Panc1 (cell line): Measurements from ENCODE around the gene SLC7A6. TPM values are rescaled to one million over a fixed set of nuclear protein-coding genes. Genes with fewer than 3 reads are reported as not detected.

Experiments
- ATAC-seq: fragments of 200-7000 bp; cut with Tn5 transposase; 2 replicates; pipeline ENCODE4 v1.9.1; 2020; ENCODE audit warnings: mild to moderate bottlenecking, moderate library complexity
- BruUV-seq: library from RNA; stranded (reverse); fragments of 400-500 nt; replicated peaks from 2 replicates; lab custom pipeline; 2021; lab: Mats Ljungman, UMichigan
- CTCF ChIA-PET: fragments of 300-600 bp; sonication (Branson Sonifier 250); formaldehyde crosslinking; loops from one replicate; lab custom pipeline; 2022; ENCODE audit warnings: antibody characterized with exemption; lab: Charles Lee
- POLR2A ChIA-PET: fragments of 300-600 bp; sonication (Branson Sonifier 250); formaldehyde crosslinking; loops from one replicate; lab custom pipeline; 2022; ENCODE audit warnings: antibody characterized with exemption; lab: Charles Lee
- DNase-seq: peaks from one replicate; pipeline ENCODE4 v3.0.0-alpha.2; 2010; ENCODE audit warnings: low read depth, low spot score
- H3K27ac ChIP-seq: 2 replicates; pipeline ENCODE4 v1.5.1; 2011; ENCODE audit warnings: mild to moderate bottlenecking, low read length, inconsistent platforms
- H3K27me3 ChIP-seq: fragments of 200-500 bp; sonication (Bioruptor generic); 2 replicates; pipeline ENCODE4 v1.6.0; 2014; ENCODE audit warnings: low read length, inconsistent platforms; ENCODE audit not compliant: control insufficient read depth, insufficient read depth
- H3K36me3 ChIP-seq: fragments of 200-500 bp; sonication (Bioruptor generic); 2 replicates; pipeline ENCODE4 v1.5.1; 2014; ENCODE audit warnings: inconsistent platforms, mild to moderate bottlenecking, low read length, moderate library complexity; ENCODE audit not compliant: control insufficient read depth, insufficient read depth
- H3K4me1 ChIP-seq: 2 replicates; pipeline ENCODE4 v1.5.1; 2011; ENCODE audit warnings: inconsistent platforms, mild to moderate bottlenecking, low read length, moderate library complexity; ENCODE audit not compliant: control insufficient read depth, insufficient read depth
- H3K4me3 ChIP-seq, 2 experiments: 2 replicates each; pipeline ENCODE4 v1.5.1; 2011 to 2012; ENCODE audit warnings: low read depth in 2 of 2, low read length in 2 of 2, mild to moderate bottlenecking in 2 of 2, inconsistent platforms in 1 of 2, moderate library complexity in 1 of 2
- H3K9me3 ChIP-seq: fragments of 200-500 bp; sonication (Bioruptor generic); 2 replicates; pipeline ENCODE4 v1.5.1; 2014; ENCODE audit warnings: low read depth, mild to moderate bottlenecking, inconsistent platforms, low read length, moderate library complexity; ENCODE audit not compliant: control insufficient read depth, insufficient read depth
- CTCF ChIP-seq: fragments of 450-650 bp; IDR thresholded peaks from 2 replicates; pipeline ENCODE4 v1.5.1; 2017; ENCODE audit warnings: mild to moderate bottlenecking
- POLR2AphosphoS5 ChIP-seq: IDR thresholded peaks from 2 replicates; pipeline ENCODE4 v1.6.1; 2012; ENCODE audit warnings: mild to moderate bottlenecking, low read depth, low read length, moderate library complexity
- REST ChIP-seq, 2 experiments: IDR thresholded peaks; 2 replicates each; pipeline ENCODE4 v1.6.1; 2011 to 2012; ENCODE audit warnings: low read depth in 2 of 2, control low read depth in 1 of 2, low read length in 1 of 2, mild to moderate bottlenecking in 1 of 2, moderate library complexity in 1 of 2; ENCODE audit not compliant: insufficient read depth in 1 of 2
- SIN3A ChIP-seq: IDR thresholded peaks from 2 replicates; pipeline ENCODE4 v1.6.1; 2012; ENCODE audit warnings: low read depth, mild to moderate bottlenecking, low read length, moderate library complexity, borderline replicate concordance; ENCODE audit not compliant: insufficient read depth
- TCF7L2 ChIP-seq: IDR thresholded peaks from 2 replicates; pipeline ENCODE4 v1.6.1; 2011; ENCODE audit warnings: mild to moderate bottlenecking, low read depth, low read length, inconsistent platforms
- in situ Hi-C: cut with HindIII; loops from 2 replicates; pipeline ENCODE4 v1.10.0; 2016; ENCODE audit warnings: low sequenced_read_pairs, low pct_unique_long_range_greater_than_20kb
- intact Hi-C: fragments of 100-400 bp; cut with micrococcal nuclease; formaldehyde crosslinking; loops from one replicate; pipeline ENCODE4 v1.10.0; 2022; ENCODE audit not compliant: unreplicated experiment
- total RNA-seq: library from RNA; stranded (reverse); gene quantifications from one replicate; pipeline ENCODE4 v1.2.1, GENCODE V29; 2021; ENCODE audit not compliant: unreplicated experiment

Gene SLC7A6
- total RNA-seq, 1 experiment from 2014 or later, result 58.9 TPM

- ATAC-seq (no peak), DNase-seq (no peak)
- Histone ChIP-seq H3K36me3 (peaks cover 5% of the 10 kb centered on the region), H3K4me1 (peaks cover 22% of the 10 kb centered on the region), H3K9me3 (no peaks in the 10 kb centered on the region), H3K27ac (no peak overlapping the region), H3K4me3 (no peak overlapping the region), H3K27me3 (no peaks in the 10 kb centered on the region)
- CTCF ChIA-PET, result interaction anchor here (0.6 kb wide), 1 partner anchor 79 kb away, joined by 3 read pairs; no protein-coding TSS in a partner anchor
- TF ChIP-seq TCF7L2 (no peak), REST (IDR thresholded peaks at IDR 0.05; ENCODE audit: insufficient read depth in 1 of 2, low read depth in 2 of 2, low read length in 1 of 2) (no peak), CTCF (no peak), SIN3A (no peak), POLR2AphosphoS5 (no peak)
- POLR2A ChIA-PET, result interaction anchor here (0.6 kb wide), 1 partner anchor 249 kb away, joined by 10 read pairs; no protein-coding TSS in a partner anchor
- in situ Hi-C loops, result no loop called here
- intact Hi-C loops, result no loop called here
- no TSS peak for BruUV-seq
These were observed 32.4 kb downstream of the SLC7A6 start for GRCh38 chr16:68296693-68297092.

GRCh38 chr16:68297908-68298307, 33.6 kb downstream of the SLC7A6 start:
- Histone ChIP-seq H3K4me3 (no peak overlapping the region), H3K27me3 (no peaks in the 10 kb centered on the region), H3K9me3 (no peaks in the 10 kb centered on the region), H3K36me3 (peaks cover 8% of the 10 kb centered on the region), H3K4me1 (peaks cover 22% of the 10 kb centered on the region), H3K27ac (no peak overlapping the region)
- in situ Hi-C loops, result no loop called here
- TF ChIP-seq SIN3A, result no peak
- no peak for TF ChIP-seq REST (IDR thresholded peaks at IDR 0.05; ENCODE audit: insufficient read depth in 1 of 2, low read depth in 2 of 2, low read length in 1 of 2)
- no peak for TF ChIP-seq TCF7L2
- TF ChIP-seq CTCF, result no peak
- TF ChIP-seq POLR2AphosphoS5, result no peak
- intact Hi-C loops, result no loop called here
- ChIA-PET POLR2A (no interaction called here), CTCF (no interaction called here)
- no TSS peak for BruUV-seq
- no peak for ATAC-seq
- DNase-seq, result no peak
